Measurements from ENCODE around the gene BLOC1S1. TPM values are rescaled to one million over a fixed set of nuclear protein-coding genes. Genes with fewer than 3 reads are reported as not detected.
A peak's percentile ranks its signal among the peaks of the same experiment; 100 is the strongest.

Gene BLOC1S1
- total and polyA plus RNA-seq, 10 of the 15 experiments (the other 5 are each of a cell fraction or from before 2014, with no cell fraction given), result 126 to 285 (median 166) TPM

GRCh38 chr12:55673638-55674037, 42.2 kb upstream of the BLOC1S1 start (continued):
- TF ChIP-seq ZNF687 (IDR thresholded peaks at IDR 0.05), result 0 out of 2 replicates have a peak, but pooled peaks have one; percentile 36
- TF ChIP-seq SMARCA5 (IDR thresholded peaks at IDR 0.05), result 0 out of 2 replicates have a peak, but pooled peaks have one; percentile 43
- peak; percentile 28; the same call in 1 of the 2 replicates for TF ChIP-seq IKZF1 (conservative IDR thresholded peaks at IDR 0.05)
- 0 out of 2 replicates have a peak, but pooled peaks have one; percentile 20 for TF ChIP-seq CBX5 (IDR thresholded peaks at IDR 0.05; ENCODE audit: low read depth)
- no peak for TF ChIP-seq BCLAF1 (IDR thresholded peaks at IDR 0.05)
- TF ChIP-seq SPI1 (IDR thresholded peaks at IDR 0.05; ENCODE audit: borderline replicate concordance, insufficient read depth, low read depth, low read length), result peak; percentile 95
- 0 out of 2 replicates have a peak, but pooled peaks have one; percentile 28 for TF ChIP-seq MLLT1 (IDR thresholded peaks at IDR 0.05)
- TF ChIP-seq ATF2 (IDR thresholded peaks at IDR 0.05; ENCODE audit: low read length), result no peak
- peak; percentile 43; the same call in 1 of the 2 replicates for TF ChIP-seq POLR2A (IDR thresholded peaks at IDR 0.05; ENCODE audit: low read depth, low read length)
- TF ChIP-seq IRF4 (IDR thresholded peaks at IDR 0.05; ENCODE audit: low read depth, low read length), result peak; percentile 79; the same call in 1 of the 2 replicates
- TF ChIP-seq HDGF (IDR thresholded peaks at IDR 0.05), result 0 out of 2 replicates have a peak, but pooled peaks have one; percentile 20
- peak; percentile 21 to 25; a peak in 1 of 4 replicates for TF ChIP-seq IKZF2 (IDR thresholded peaks at IDR 0.05)
- TF ChIP-seq MTA2 (IDR thresholded peaks at IDR 0.05; ENCODE audit: low read depth), result peak; percentile 57

All from GM12878 (cell line).